Chondrocyte (in vitro differentiated cells): ENCODE results near the gene DYRK1B. TPM values are rescaled to one million over a fixed set of nuclear protein-coding genes. Genes with fewer than 3 reads are reported as not detected.

ENCODE experiments used
- DNase-seq: peaks from one replicate; pipeline ENCODE4 v3.0.0; 2021; ENCODE audit warnings: mixed read lengths, low spot score
- H3K27ac Mint-ChIP-seq: one replicate; pipeline ENCODE4 v1.8.0; 2021; ENCODE audit warnings: mild to moderate bottlenecking, moderate library complexity, mixed read lengths; ENCODE audit not compliant: unreplicated experiment
- H3K27me3 Mint-ChIP-seq: 2 replicates; pipeline ENCODE4 v1.8.0; 2021; ENCODE audit warnings: low read depth, mixed read lengths
- H3K36me3 Mint-ChIP-seq: 2 replicates; pipeline ENCODE4 v1.8.0; 2021; ENCODE audit warnings: low read depth, mixed read lengths
- H3K4me1 Mint-ChIP-seq: 2 replicates; pipeline ENCODE4 v1.8.0; 2021; ENCODE audit warnings: low read depth, mild to moderate bottlenecking, mixed read lengths
- H3K4me3 Mint-ChIP-seq: one replicate; pipeline ENCODE4 v1.8.0; 2021; ENCODE audit warnings: mild to moderate bottlenecking, moderate library complexity, mixed read lengths; ENCODE audit not compliant: unreplicated experiment
- H3K9me3 Mint-ChIP-seq: 2 replicates; pipeline ENCODE4 v1.8.0; 2021; ENCODE audit warnings: low read depth, mixed read lengths
- CTCF ChIP-seq: fragments of 200-600 bp; sonication (generic); IDR thresholded peaks from 2 replicates; pipeline ENCODE4 v1.5.0; 2021; ENCODE audit warnings: antibody characterized with exemption, mild to moderate bottlenecking, moderate library complexity
- total RNA-seq: library from RNA; stranded (reverse); gene quantifications from 3 replicates; pipeline ENCODE4 v1.2.1, GENCODE V29; 2021

DYRK1B gene
- total RNA-seq, 1 donor from 2014 or later = 20.0 TPM

- DNase-seq = no peak
- H3K27me3 Mint-ChIP-seq = no peaks in the 10 kb centered on the region
- peaks cover 20% of the 10 kb centered on the region for H3K36me3 Mint-ChIP-seq
- H3K9me3 Mint-ChIP-seq = no peaks in the 10 kb centered on the region
- H3K4me3 Mint-ChIP-seq = no peak overlapping the region
- peaks cover 23% of the 10 kb centered on the region for H3K4me1 Mint-ChIP-seq
- no peak overlapping the region for H3K27ac Mint-ChIP-seq
- no peak for TF ChIP-seq CTCF
Observed at GRCh38 chr19:39838569-39838968, 4.6 kb upstream of the DYRK1B start.

GRCh38 chr19:39837978-39838377, 4.0 kb upstream of the DYRK1B start:
- Mint-ChIP-seq H3K36me3 (peaks cover 20% of the 10 kb centered on the region), H3K9me3 (no peaks in the 10 kb centered on the region), H3K4me3 (no peak overlapping the region), H3K27ac (no peak overlapping the region), H3K4me1 (peaks cover 20% of the 10 kb centered on the region), H3K27me3 (no peaks in the 10 kb centered on the region)
- peak; percentile 27 for DNase-seq
- TF ChIP-seq CTCF = no peak

GRCh38 chr19:39834287-39834841, 402 bp upstream of the DYRK1B start:
- no peaks in the 10 kb centered on the region for H3K9me3 Mint-ChIP-seq
- no peaks in the 10 kb centered on the region for H3K27me3 Mint-ChIP-seq
- peak overlapping the region; percentile 86 for H3K27ac Mint-ChIP-seq
- peak overlapping the region; percentile 79 for H3K4me3 Mint-ChIP-seq
- H3K36me3 Mint-ChIP-seq = peaks cover 26% of the 10 kb centered on the region
- no peak for TF ChIP-seq CTCF
- no peak for DNase-seq
- H3K4me1 Mint-ChIP-seq = peaks cover 19% of the 10 kb centered on the region

- Mint-ChIP-seq H3K4me3 (peak overlapping the region; percentile 79), H3K4me1 (peaks cover 19% of the 10 kb centered on the region), H3K27ac (peak overlapping the region; percentile 80), H3K9me3 (no peaks in the 10 kb centered on the region), H3K36me3 (peaks cover 30% of the 10 kb centered on the region), H3K27me3 (no peaks in the 10 kb centered on the region)
- DNase-seq = no peak
- TF ChIP-seq CTCF = no peak
Observed at GRCh38 chr19:39833160-39833463, 850 bp downstream of the DYRK1B start.

GRCh38 chr19:39832341-39833083, 1.4 kb downstream of the DYRK1B start:
- H3K36me3 Mint-ChIP-seq = peaks cover 27% of the 10 kb centered on the region
- H3K9me3 Mint-ChIP-seq = no peaks in the 10 kb centered on the region
- no peaks in the 10 kb centered on the region for H3K27me3 Mint-ChIP-seq
- TF ChIP-seq CTCF = no peak
- DNase-seq = no peak
- H3K4me1 Mint-ChIP-seq = peaks cover 19% of the 10 kb centered on the region
- H3K4me3 Mint-ChIP-seq = peak overlapping the region; percentile 79
- peak overlapping the region; percentile 80 for H3K27ac Mint-ChIP-seq
